IMR-90 (cell line): ENCODE data around the gene GABBR1. TPM values are rescaled to one million over a fixed set of nuclear protein-coding genes. Genes with fewer than 3 reads are reported as not detected.

ENCODE experiments used
- ATAC-seq: fragments of 200-7000 bp; cut with Tn5 transposase; 2 replicates; pipeline ENCODE4 v1.9.1; 2020; ENCODE audit warnings: low read depth, mild to moderate bottlenecking, moderate library complexity
- BruUV-seq: library from RNA; stranded (reverse); fragments of 400-500 nt; replicated peaks from 2 replicates; lab custom pipeline; 2021; lab: Mats Ljungman, UMichigan
- CTCF ChIA-PET: fragments of 300-600 bp; formaldehyde crosslinking; extraction: SDS; loops from one replicate; lab custom pipeline; 2021; ENCODE audit warnings: antibody characterized with exemption; lab: Yijun Ruan, JAX
- POLR2A ChIA-PET: fragments of 300-600 bp; sonication (Branson Sonifier 250); formaldehyde crosslinking; loops from one replicate; lab custom pipeline; 2022; ENCODE audit warnings: antibody characterized with exemption; ENCODE audit not compliant: unreplicated experiment; lab: Charles Lee
- DNase-seq: peaks from one replicate; pipeline ENCODE4 v3.0.0; 2013
- H2AFZ ChIP-seq: replicated peaks from 2 replicates; pipeline ENCODE3; 2013; ENCODE audit warnings: low read length, mild to moderate bottlenecking; ENCODE audit not compliant: poor library complexity
- H2AK5ac ChIP-seq: 2 replicates; pipeline ENCODE4 v1.6.1; 2013; ENCODE audit warnings: low read depth, low read length, inconsistent platforms
- H2AK9ac ChIP-seq: replicated peaks from 2 replicates; pipeline ENCODE3; 2013; ENCODE audit warnings: mild to moderate bottlenecking, low read depth, low read length, moderate library complexity; ENCODE audit not compliant: poor library complexity
- H2BK120ac ChIP-seq: 2 replicates; pipeline ENCODE4 v1.6.1; 2013; ENCODE audit warnings: low read depth, low read length, inconsistent platforms
- H2BK15ac ChIP-seq: 3 replicates; pipeline ENCODE4 v1.6.1; 2013; ENCODE audit warnings: low read depth, low read length, inconsistent platforms
- H2BK20ac ChIP-seq: 2 replicates; pipeline ENCODE4 v1.6.1; 2013; ENCODE audit warnings: low read depth, mild to moderate bottlenecking, inconsistent platforms, low read length, moderate library complexity
- H2BK5ac ChIP-seq: 2 replicates; pipeline ENCODE4 v1.6.1; 2013; ENCODE audit warnings: mild to moderate bottlenecking, low read depth, low read length, inconsistent platforms; ENCODE audit not compliant: poor library complexity, severe bottlenecking
- H3K14ac ChIP-seq: replicated peaks from 2 replicates; pipeline ENCODE4 v1.6.1; 2013; ENCODE audit warnings: low read depth, low read length, inconsistent platforms
- H3K18ac ChIP-seq: 2 replicates; pipeline ENCODE4 v1.6.1; 2013; ENCODE audit warnings: low read depth, low read length, control low read depth
- H3K23ac ChIP-seq: 2 replicates; pipeline ENCODE4 v1.6.1; 2013; ENCODE audit warnings: low read depth, low read length, inconsistent platforms
- H3K27ac ChIP-seq: 2 replicates; pipeline ENCODE4 v1.5.1; 2013; ENCODE audit warnings: mild to moderate bottlenecking, control low read depth, low read length; ENCODE audit not compliant: insufficient read depth
- H3K27me3 ChIP-seq: 2 replicates; pipeline ENCODE4 v1.6.1; 2013; ENCODE audit warnings: low read length; ENCODE audit not compliant: control insufficient read depth, insufficient read depth
- H3K36me3 ChIP-seq: 2 replicates; pipeline ENCODE4 v1.6.1; 2013; ENCODE audit warnings: low read length, mixed read lengths; ENCODE audit not compliant: control insufficient read depth, insufficient read depth
- H3K4ac ChIP-seq: 2 replicates; pipeline ENCODE4 v1.6.1; 2013; ENCODE audit warnings: low read depth, low read length, inconsistent platforms
- H3K4me1 ChIP-seq: 2 replicates; pipeline ENCODE4 v1.6.1; 2013; ENCODE audit warnings: low read length, mixed read lengths; ENCODE audit not compliant: control insufficient read depth, insufficient read depth
- H3K4me2 ChIP-seq: 2 replicates; pipeline ENCODE4 v1.6.1; 2013; ENCODE audit warnings: low read depth, mild to moderate bottlenecking, control low read depth, low read length, moderate library complexity
- H3K4me3 ChIP-seq: 2 replicates; pipeline ENCODE4 v1.5.1; 2013; ENCODE audit warnings: low read depth, mild to moderate bottlenecking, control low read depth, low read length, moderate library complexity; ENCODE audit not compliant: insufficient read depth
- H3K56ac ChIP-seq: 2 replicates; pipeline ENCODE4 v1.6.1; 2013; ENCODE audit warnings: low read length, inconsistent platforms; ENCODE audit not compliant: insufficient read depth; ENCODE audit errors: extremely low read depth
- H3K79me1 ChIP-seq, 2 experiments: 2 replicates each; pipeline ENCODE4 v1.6.1; 2013; ENCODE audit warnings: low read length in 2 of 2, inconsistent platforms in 1 of 2, low read depth in 1 of 2
- H3K9ac ChIP-seq: 2 replicates; pipeline ENCODE4 v1.6.1; 2013; ENCODE audit warnings: low read depth, low read length, control low read depth
- H3K9me1 ChIP-seq: 2 replicates; pipeline ENCODE4 v1.6.1; 2013; ENCODE audit warnings: low read length, inconsistent platforms; ENCODE audit not compliant: insufficient read depth
- H3K9me3 ChIP-seq: 2 replicates; pipeline ENCODE4 v1.6.1; 2013; ENCODE audit warnings: low read length; ENCODE audit not compliant: control insufficient read depth, insufficient read depth
- H4K20me1 ChIP-seq: 2 replicates; pipeline ENCODE4 v1.6.1; 2013; ENCODE audit warnings: low read length, inconsistent platforms; ENCODE audit not compliant: insufficient read depth
- H4K5ac ChIP-seq: 2 replicates; pipeline ENCODE4 v1.6.1; 2013; ENCODE audit warnings: mild to moderate bottlenecking, low read depth, low read length, control low read depth
- H4K8ac ChIP-seq, 2 experiments: 2 replicates each; pipeline ENCODE4 v1.6.1; 2013; ENCODE audit warnings: low read depth in 2 of 2, low read length in 2 of 2, control low read depth in 1 of 2, inconsistent platforms in 1 of 2
- H4K91ac ChIP-seq: 2 replicates; pipeline ENCODE4 v1.6.1; 2013; ENCODE audit warnings: low read depth, low read length, inconsistent platforms; ENCODE audit not compliant: insufficient read depth
- BHLHE40 ChIP-seq: fragments of 150-350 bp; IDR thresholded peaks from 2 replicates; pipeline ENCODE4 v1.6.1; 2016; ENCODE audit warnings: mild to moderate bottlenecking, low read depth, low read length
- CEBPB ChIP-seq: IDR thresholded peaks from 2 replicates; pipeline ENCODE4 v1.6.1; 2012; ENCODE audit warnings: low read depth, low read length, improper control_type of control experiment
- CHD1 ChIP-seq: IDR thresholded peaks from 2 replicates; pipeline ENCODE4 v1.6.1; 2012; ENCODE audit warnings: low read depth, low read length, improper control_type of control experiment
- CTCF ChIP-seq: conservative IDR thresholded peaks from 2 replicates; pipeline ENCODE4 v1.5.1; 2012; ENCODE audit warnings: mild to moderate bottlenecking, low read depth, low read length, improper control_type of control experiment
- ELK1 ChIP-seq: fragments of 150-350 bp; IDR thresholded peaks from 2 replicates; pipeline ENCODE4 v1.6.1; 2016; ENCODE audit warnings: low read depth, mild to moderate bottlenecking, low read length, moderate library complexity, borderline replicate concordance
- FOS ChIP-seq: fragments of 150-350 bp; IDR thresholded peaks from 2 replicates; pipeline ENCODE4 v1.6.1; 2016; ENCODE audit warnings: low read depth, low read length
- MAFK ChIP-seq: IDR thresholded peaks from 2 replicates; pipeline ENCODE4 v1.6.1; 2012; ENCODE audit warnings: low read depth, low read length, improper control_type of control experiment
- MAZ ChIP-seq: IDR thresholded peaks from 2 replicates; pipeline ENCODE4 v1.6.1; 2012; ENCODE audit warnings: low read depth, mild to moderate bottlenecking, low read length, improper control_type of control experiment, moderate library complexity, borderline replicate concordance
- MXI1 ChIP-seq: IDR thresholded peaks from 2 replicates; pipeline ENCODE4 v1.6.1; 2012; ENCODE audit warnings: low read depth, mild to moderate bottlenecking, low read length, moderate library complexity, borderline replicate concordance
- NFE2L2 ChIP-seq: fragments of 150-350 bp; IDR thresholded peaks from 2 replicates; pipeline ENCODE4 v1.6.1; 2016; ENCODE audit warnings: low read depth, mild to moderate bottlenecking, low read length
- RAD21 ChIP-seq: IDR thresholded peaks from 2 replicates; pipeline ENCODE4 v1.6.1; 2012; ENCODE audit warnings: low read length, improper control_type of control experiment
- RCOR1 ChIP-seq: IDR thresholded peaks from 2 replicates; pipeline ENCODE4 v1.6.1; 2012; ENCODE audit warnings: mild to moderate bottlenecking, low read length, improper control_type of control experiment; ENCODE audit not compliant: insufficient replicate concordance
- RFX5 ChIP-seq: IDR thresholded peaks from 2 replicates; pipeline ENCODE4 v1.8.0; 2012; ENCODE audit warnings: low read depth, mild to moderate bottlenecking, low read length, moderate library complexity
- SMC3 ChIP-seq: fragments of 150-350 bp; IDR thresholded peaks from 2 replicates; pipeline ENCODE4 v1.6.1; 2016; ENCODE audit warnings: low read depth, mild to moderate bottlenecking, antibody characterized with exemption, low read length, moderate library complexity
- WGBS, 2 experiments: methylation state at CpG; one replicate each; pipeline versions ENCODE4 v1.1.5 to v1.1.7; 2013; ENCODE audit warnings: missing lambda C conversion rate in 2 of 2; ENCODE audit not compliant: insufficient read length in 1 of 2; ENCODE audit errors: extremely low coverage in 2 of 2; 5-methylcytosine and 5-hydroxymethylcytosine counted together
- dilution Hi-C: fragments of 300-500 bp; cut with HindIII; formaldehyde crosslinking; loops from one replicate; pipeline ENCODE4 v1.14.3; 2018; ENCODE audit warnings: low sequenced_read_pairs; ENCODE audit not compliant: unreplicated experiment
- in situ Hi-C: fragments of 300-500 bp; cut with MboI; formaldehyde crosslinking; loops from 3 replicates; pipeline ENCODE4 v1.14.3; 2019; ENCODE audit warnings: low sequenced_read_pairs, inconsistent platforms, mixed read lengths
- intact Hi-C: fragments of 100-400 bp; cut with micrococcal nuclease; formaldehyde crosslinking; loops from 2 replicates; pipeline ENCODE4 v1.10.0; 2022
- polyA plus RNA-seq, 3 experiments: library from polyadenylated mRNA; depleted of rRNA; stranded (reverse); fragments of >200 nt; gene quantifications; 2 replicates each; pipeline ENCODE4 v1.2.3, GENCODE V29; 2012; ENCODE audit warnings: low replicate concordance in 1 of 3
- total RNA-seq: library from RNA; depleted of rRNA; stranded (reverse); fragments of >200 nt; gene quantifications from 2 replicates; pipeline ENCODE4 v1.2.3, GENCODE V29; 2012
- TF ChIP-seq, protein P1 (sequence below): fragments of 150-350 bp; IDR thresholded peaks from 2 replicates; pipeline ENCODE4 v1.6.1; 2017; ENCODE audit warnings: mild to moderate bottlenecking, antibody characterized with exemption, low read length, low read depth

GABBR1 gene
- total and polyA plus RNA-seq, 2 of the 4 experiments (the other 2 are of a cell fraction) = 5.9 to 31.5 TPM

DNA sequence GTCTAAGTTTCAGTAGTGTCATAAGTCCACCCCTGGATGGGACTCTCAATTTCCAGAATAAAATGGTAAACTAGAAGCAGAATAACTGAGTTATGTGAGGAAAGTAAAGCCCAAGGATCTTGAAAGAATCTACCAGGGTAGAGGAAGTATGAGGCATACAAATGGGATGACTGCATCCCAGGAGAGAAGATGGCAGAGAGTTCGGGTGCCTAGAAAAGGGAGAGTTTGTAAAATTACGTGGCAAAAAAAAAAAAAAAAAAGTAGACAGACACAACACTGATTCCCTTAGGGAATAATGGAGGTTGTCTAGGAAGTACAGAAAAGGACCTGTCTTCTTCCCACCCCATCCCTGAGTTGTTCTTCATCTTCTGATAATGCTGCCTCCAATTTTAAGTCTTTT lies 3.4 kb downstream of the GABBR1 start:
- Histone ChIP-seq H4K91ac (no peak overlapping the region), H3K79me1 (peaks cover 25 to 58% of the 10 kb centered on the region in 2 experiments; a peak in 3 of 4 replicates), H2AK5ac (no peak overlapping the region), H2AFZ (no peak overlapping the region), H3K9ac (no peak overlapping the region), H3K4me2 (no peak overlapping the region), H3K23ac (no peak overlapping the region), H3K27ac (no peak overlapping the region), H3K9me1 (peaks cover 14% of the 10 kb centered on the region), H4K20me1 (peaks cover 4% of the 10 kb centered on the region), H3K4ac (no peak overlapping the region), H3K14ac (no peak overlapping the region), H3K18ac (no peak overlapping the region), H3K27me3 (no peaks in the 10 kb centered on the region), H3K4me1 (peaks cover 14% of the 10 kb centered on the region), H3K36me3 (no peaks in the 10 kb centered on the region), H4K8ac (no peak overlapping the region), H3K56ac (no peak overlapping the region), H2AK9ac (no peak overlapping the region), H3K4me3 (no peak overlapping the region), H4K5ac (no peak overlapping the region), H2BK120ac (no peak overlapping the region), H3K9me3 (no peaks in the 10 kb centered on the region), H2BK20ac (no peak overlapping the region), H2BK15ac (no peak overlapping the region), H2BK5ac (no peak overlapping the region)
- CTCF ChIA-PET = no interaction called here
- ATAC-seq (no peak), DNase-seq (no peak)
- no peak for TF ChIP-seq RAD21
- TF ChIP-seq MAFK = no peak
- TF ChIP-seq CEBPB = no peak
- no peak for TF ChIP-seq MAZ
- TF ChIP-seq, protein P1, sequence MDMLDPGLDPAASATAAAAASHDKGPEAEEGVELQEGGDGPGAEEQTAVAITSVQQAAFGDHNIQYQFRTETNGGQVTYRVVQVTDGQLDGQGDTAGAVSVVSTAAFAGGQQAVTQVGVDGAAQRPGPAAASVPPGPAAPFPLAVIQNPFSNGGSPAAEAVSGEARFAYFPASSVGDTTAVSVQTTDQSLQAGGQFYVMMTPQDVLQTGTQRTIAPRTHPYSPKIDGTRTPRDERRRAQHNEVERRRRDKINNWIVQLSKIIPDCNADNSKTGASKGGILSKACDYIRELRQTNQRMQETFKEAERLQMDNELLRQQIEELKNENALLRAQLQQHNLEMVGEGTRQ = no peak
- TF ChIP-seq RFX5 = no peak
- no peak for TF ChIP-seq MXI1
- no peak for TF ChIP-seq SMC3
- no peak for TF ChIP-seq BHLHE40
- TF ChIP-seq RCOR1 = no peak
- no peak for TF ChIP-seq FOS
- no peak for TF ChIP-seq NFE2L2
- no peak for TF ChIP-seq ELK1
- TF ChIP-seq CTCF = no peak
- no peak for TF ChIP-seq CHD1
- POLR2A ChIA-PET = no interaction called here
- no CpG with 5 or more reads among the region's 2 CpGs for WGBS, 2 experiments
- dilution Hi-C loops = no loop called here
- in situ Hi-C loops = no loop called here
- intact Hi-C loops = no loop called here
- BruUV-seq = TSS peak; percentile 46
